NCI-H146 treated with DMSO at 0.1 percent for 48 hours (cell line): Measurements from ENCODE around the gene CHN2.

Experiments
- DNase-seq: peaks from one replicate; lab custom pipeline; 2025; ENCODE audit not compliant: unreplicated experiment; lab: John Stamatoyannopoulos, UW

CHN2 gene

DNA sequence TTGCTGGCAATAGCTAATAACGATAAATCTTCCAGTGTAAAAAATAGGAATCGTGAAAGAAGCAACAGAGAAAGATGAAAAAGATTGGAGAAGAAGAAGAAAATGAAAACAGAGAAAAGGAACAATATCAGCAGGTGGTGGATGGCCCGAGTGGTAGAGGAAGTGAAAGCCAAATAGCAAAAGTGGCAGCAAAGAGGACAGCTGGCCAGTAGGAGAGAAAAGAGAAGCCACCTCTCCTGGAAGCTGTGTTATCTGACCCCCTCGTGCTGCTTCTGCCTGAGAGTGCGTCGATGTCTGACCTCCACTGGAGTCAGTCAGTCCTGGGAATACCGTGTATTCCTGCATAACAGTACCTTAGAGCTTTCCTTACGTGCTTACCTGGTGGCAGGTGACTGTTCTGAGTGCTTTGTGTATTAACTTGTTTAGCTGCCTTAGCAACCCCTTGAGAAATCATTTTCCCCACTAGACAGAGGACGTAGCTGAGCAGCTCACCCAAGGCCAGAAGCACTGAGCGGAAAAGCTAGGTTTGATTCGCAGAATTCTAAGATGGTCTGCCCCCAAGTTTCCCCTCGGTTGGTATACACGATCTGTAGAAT is 88.3 kb downstream of the CHN2 start:
- DNase-seq, result peak; percentile 50

DNA sequence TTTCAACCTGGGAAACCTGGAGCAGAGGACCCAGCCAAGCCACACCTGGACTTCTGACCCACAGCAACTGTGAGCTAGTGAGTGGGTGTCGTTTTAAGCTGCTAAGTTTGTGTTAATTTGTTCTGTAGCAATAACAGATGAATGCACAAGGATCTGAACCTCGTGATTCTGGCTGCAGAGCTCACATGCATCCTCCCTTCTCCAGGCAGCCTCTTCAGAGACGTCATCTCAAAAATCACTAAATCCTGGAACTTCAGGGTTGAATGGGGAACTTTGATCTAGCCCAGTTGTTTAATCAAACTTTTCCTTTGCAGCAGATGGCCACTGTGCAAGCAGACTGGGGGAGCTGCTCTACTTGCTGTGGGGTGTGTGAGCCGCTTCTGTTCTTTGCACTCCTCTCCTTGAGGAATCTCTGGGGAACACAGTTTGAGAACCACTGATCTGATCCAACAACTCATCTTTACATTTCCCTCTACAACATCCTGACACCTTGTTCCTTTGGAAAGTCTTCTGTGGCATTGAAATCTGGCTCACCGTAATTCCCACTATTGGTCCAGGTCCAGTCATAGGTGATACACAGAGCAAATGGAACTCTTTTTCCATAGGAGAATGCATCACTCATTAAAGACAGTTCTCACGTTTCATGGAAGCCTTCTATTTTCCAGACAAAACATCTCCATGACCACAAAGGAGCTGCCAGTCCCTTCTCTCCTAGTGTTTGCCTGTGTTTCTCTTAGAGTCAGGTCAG is 90.3 kb downstream of the CHN2 start:
- no peak for DNase-seq

DNA sequence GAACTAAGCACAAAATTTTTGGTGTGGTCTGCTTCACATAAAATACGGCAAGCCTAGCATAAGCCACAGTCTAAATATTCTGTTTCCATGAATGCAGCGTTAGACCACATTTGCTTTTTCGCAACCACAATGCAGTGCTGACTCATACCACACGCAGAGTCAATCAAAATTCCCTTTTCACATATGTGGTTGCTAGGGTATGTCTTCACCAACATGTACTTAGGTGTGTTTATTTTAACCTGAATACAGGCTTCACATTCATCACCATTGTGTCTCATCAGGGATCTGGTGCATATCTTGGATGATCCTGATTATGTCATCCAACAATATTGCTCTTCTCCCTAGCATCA is 90.8 kb downstream of the CHN2 start:
- DNase-seq, result peak; percentile 54

DNA sequence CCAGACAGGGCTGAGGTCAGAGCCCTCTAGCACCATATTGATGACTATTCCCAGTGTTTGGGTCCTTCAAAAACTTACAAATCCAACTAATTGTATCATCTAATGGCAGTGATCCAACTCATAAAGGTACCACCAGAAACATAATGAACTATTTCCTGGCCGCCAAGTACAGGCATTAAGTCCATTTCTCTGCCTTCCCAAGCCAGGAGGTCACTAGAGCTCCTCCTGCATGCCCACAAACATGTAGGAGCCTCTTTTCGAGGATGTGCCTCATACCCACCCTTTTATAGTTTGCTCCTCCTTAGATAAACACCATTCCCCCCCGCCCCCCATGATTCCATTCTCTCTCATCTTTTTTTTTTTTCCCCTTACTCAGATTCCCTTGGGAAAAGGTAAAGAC is 91.3 kb downstream of the CHN2 start:
- no peak for DNase-seq

DNA sequence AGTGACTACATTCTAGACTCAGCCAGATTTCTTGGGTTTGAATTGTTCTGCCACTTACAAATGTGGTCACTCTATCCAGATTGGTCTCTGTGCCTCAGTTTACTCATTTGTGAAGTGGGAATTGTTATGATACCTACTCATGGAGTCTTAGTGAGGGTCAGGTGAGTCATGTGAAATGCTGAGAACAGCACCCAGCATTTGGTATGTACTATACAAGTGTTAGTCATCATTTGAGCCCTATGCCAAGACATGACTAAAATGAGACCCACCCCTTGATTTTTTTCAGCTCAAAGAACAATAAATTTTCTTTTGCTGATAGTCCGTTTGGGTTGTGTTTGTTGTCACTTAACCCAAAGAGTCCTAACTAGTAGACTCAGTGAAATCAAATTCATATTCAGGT is 92.8 kb downstream of the CHN2 start:
- DNase-seq, result no peak

DNA sequence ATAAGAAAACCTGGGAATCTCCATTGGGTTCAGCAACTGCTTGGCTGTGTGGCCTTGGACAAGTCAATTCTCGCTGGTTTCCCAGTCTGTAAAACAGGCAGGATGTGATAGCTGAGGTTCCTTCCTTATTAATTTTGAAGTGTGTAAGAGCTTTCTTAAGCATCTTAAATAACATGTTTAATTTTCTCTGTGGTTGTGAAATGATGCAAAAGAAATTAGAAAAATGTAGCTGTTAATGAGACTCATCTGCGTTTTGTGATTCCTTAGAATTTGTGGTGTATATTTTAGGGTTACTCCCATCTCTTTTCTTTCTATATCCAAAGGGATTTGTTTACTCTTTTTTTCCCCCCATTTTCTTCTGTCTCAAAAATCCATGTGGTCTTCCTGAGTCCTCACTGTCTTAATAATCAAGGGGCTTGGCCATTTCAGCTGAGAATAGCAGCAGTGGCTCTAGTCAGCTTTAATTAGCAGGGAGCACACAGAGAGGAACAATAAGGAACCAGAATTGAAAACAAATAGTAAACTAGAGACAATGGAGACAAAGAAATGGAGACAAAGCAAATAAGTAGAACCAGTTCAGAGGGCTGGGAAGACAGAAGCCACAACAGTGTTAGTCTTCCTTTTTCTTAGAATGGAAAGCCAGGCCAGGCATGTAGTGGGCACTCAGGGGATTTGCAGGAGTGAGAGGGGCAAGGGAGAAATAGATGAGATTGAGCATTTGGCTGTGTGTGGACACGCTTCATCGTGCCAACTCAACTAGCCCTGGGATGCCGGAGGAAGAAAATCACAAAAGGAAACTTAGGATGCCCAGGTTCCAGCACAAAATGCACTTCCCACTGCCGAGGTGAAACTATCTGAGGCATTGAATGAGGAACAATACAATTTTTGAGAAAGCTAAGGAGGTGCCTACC is 93.9 kb downstream of the CHN2 start:
- DNase-seq, result peak; percentile 89

DNA sequence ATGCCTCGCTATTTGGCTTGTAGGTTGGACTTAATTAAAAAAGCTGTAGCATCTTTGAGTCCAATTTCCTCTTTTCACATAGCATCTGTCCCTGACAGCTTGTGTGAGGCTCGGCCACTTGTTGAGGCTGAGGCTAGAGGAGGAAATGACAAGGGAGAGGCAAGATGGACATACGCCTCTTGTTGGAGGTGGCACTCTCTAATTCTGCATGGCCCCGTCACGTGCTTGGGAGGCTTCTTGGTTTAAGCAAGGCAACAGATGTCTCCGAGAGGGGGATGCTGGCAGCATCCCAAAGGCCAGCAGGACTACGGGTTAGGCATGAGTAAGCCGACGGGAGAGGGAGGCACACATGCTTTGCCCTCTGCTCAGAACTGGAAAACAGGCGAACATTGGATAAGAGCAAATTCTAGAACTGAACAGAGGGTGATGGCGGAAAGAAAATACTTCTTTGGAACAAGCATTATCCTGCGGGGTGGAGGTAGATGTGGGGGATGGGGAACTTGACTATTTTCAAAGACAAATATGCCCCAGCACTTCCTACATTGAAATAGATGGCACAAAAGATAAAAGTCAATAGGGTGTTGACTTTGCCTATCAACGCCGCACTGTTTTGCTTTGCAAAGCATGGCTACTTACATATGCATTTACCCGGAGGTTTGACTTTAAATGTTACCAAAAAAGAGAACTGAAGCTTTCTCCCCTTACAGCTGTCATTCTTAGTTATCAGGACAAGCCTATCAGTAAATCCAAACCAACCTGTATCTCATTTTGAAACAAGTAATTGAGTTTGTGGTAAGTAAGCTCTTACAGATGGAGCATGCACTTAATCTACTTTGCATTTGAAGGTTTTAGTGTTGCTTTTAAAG is 94.8 kb downstream of the CHN2 start:
- peak; percentile 53 for DNase-seq

DNA sequence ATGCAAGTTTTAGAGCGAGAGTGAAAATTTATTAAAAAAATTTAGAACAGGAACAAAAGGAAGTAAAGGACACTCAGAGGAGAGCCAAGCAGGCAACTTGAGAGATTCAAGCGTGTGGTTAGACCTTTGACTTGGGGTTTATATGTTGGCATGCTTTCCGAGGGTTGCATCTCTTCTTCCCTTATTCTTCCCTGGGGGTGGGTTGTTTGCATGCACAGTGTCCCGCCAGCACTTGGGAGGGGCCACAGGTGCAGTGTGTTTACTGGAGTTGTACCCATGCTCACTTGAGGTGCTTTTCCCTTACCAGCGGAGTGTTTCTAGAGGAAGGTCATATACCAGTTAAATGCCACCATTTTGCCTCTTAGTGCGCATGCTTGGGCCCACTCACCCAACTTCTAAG is 96.3 kb downstream of the CHN2 start:
- no peak for DNase-seq

DNA sequence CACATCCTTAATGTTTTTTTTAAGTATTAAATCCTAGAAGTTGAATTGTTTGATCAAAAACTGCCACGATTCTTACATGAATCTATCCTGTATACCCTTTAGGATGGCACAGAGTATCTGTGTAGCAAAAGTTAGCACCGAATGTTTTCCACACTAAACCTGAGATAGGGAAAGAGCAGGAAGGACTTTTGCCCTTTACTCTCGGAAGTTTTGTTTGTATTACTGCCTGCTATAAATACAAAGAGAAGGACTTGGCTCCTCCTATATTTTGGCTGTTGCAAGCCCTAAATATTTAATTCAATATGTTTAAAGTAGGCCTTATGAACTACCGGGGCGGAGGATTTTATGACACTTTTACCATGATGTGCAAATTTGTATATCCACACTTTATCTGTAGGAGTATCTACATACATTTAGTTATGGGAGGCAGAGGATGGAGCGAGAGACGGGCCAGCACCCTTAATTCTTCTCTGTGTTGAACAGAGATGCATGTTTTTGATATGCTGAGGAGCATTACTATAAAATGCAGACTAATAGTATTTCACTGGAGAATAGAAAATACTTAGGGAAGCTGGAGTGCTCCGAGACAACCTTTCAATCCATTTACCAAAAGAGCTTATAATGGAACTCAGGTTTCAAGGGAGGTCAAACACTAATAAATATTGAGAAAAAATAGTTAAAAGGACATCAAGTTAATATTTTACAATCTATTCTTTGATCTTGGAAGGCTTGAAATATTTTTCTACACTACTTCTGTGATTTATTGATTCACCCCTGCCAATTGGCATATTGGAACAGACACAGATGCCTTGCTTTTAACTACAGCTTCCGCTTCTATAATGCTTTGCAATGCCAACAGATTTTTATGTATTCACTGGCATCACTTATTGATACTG is 97.4 kb downstream of the CHN2 start:
- DNase-seq, result no peak

DNA sequence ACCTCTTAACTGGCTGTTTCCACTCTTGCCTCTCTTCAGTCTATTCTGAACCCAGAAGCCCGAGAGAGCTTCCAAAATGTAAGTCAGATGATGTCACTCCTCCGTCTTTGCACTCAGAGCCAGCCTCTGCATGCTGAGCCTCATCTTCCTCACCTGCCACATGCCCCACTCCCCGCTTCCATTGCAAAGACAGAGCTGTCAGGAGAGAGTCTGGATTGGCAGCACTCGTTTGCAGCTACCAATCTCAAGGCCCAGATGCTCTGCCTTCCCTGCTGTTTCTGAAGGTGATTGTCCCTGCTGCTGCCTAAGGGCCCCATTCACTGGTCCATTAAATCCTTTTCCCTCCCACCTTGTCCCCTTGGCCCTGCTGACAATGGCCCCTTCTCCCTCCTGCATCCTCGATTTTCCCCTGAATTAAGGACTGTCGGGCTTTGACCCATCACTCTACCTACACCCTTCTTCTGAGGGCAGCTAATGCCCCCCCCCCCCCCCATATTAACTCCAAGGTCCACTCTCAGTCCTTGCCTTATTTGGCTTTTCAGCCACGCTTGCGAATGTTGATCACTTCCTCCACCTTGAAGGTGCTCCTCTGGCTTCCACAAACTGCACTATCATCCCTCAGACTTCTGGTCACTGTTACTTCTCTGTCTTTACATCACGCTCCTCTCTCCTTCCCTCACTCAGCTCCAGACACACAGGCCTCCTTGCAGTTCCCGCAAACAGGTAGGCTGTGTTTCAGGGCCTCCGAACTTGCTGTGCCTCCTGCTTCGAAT is 98.5 kb downstream of the CHN2 start:
- peak; percentile 33 for DNase-seq

DNA sequence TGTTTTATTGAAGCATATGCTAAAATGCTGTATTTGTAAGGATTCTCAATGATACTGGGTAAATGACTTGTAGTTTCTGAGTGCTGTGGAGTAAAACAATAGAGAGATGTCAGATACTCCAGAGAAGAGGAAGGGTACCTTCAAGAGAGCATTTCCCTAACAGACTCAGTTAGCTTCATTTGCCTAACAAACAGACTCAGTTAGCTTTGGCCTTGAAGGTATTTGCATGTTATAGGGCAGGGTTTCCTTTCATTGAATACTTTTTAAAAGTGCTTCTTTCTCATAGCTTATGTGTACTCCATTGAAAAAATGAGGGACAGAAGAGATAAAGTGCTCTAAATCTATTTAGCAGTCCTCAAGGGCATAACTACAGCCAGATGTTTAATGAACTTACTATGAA is 101.8 kb downstream of the CHN2 start:
- DNase-seq, result no peak

DNA sequence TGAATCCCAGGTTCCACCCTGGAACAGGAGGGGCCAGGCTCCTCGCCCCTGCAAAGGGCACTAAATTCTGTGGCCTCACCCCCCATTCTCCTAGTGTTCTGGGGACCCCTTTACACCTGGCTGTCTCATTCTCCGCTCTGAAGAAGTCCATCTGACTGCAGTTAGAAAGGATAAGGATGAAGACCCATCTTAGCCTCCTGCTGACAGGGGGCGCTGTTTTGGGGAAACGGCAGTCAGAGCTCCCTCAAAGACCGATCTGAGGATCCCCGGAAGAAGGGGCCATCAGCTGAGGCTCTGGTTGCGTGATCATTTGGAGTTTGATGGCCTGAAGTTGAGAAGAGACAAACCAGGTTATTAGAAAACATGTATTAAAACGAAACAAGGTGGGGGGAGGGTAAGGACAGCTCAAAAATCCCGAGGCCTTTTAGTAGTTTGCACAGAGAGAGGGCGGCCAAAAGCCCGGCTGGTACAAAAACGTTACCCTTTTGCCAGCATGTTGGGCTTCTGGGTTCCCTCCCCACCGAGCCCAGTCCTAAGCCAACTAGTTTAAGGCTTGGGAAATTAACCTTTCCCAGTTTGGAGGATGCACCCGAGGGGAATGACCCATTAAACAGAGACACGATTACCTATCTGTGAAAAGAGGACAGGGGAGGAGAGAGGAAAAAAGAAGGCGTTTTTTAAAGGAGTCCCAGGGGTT is 102.8 kb downstream of the CHN2 start:
- DNase-seq, result no peak

DNA sequence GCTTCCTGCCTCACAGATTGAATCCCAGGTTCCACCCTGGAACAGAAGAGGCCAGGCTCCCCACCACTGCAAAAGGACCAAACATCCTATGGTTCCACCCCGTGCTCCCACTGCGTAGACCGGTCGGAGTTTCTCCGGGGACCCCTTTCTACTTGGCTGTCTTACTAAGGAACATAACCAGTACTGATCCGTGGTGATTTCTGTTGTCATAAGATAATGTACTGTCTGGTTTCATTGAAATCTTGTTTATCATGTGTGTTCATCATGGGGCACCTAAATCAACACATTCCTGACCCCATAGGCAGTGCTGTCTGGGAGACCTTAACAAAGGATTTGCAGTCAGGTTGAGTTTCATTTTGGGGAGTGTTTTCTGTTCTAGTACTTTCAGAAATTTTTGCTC is 104.5 kb downstream of the CHN2 start:
- peak; percentile 28 for DNase-seq

DNA sequence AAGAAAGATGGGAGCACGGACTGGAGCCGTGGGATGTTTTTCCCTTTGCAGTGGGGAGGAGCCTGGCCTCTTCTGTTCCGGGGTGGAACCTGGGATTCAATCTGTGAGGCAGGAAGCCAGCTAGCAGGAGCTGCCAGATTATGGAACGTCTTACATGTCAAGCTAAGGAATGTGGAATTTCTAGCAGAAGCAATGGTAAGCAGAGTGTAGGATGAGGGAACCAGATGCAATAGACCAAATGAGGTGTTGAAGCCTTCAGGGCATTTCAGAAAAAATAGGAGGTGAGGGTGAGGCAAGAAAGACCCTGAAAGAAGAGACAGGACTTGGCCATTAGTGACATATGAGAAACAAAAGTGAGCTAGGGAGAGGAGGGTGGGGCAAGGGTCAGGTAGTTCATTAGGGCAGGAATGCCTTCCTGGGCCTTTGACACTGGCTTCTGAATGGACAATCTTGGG is 105.5 kb downstream of the CHN2 start:
- no peak for DNase-seq

DNA sequence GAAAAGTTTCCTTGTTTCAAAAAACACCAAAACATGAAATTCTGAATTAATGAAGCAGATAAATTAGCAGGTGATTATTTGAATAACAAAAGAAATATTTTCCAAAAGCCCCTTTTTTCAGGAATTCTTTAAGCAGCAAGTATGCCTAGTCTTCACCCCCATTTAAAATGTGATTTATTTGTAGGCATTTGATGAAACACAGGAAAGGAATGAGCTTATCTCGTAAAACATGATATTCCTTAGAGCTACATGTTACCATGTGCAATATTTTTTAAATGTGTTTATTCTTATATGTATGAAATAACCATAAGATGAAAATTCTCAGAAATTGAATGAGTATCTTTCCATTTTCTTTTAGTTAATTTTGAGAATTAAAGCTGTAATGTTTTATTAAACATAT is 106.1 kb downstream of the CHN2 start:
- no peak for DNase-seq

DNA sequence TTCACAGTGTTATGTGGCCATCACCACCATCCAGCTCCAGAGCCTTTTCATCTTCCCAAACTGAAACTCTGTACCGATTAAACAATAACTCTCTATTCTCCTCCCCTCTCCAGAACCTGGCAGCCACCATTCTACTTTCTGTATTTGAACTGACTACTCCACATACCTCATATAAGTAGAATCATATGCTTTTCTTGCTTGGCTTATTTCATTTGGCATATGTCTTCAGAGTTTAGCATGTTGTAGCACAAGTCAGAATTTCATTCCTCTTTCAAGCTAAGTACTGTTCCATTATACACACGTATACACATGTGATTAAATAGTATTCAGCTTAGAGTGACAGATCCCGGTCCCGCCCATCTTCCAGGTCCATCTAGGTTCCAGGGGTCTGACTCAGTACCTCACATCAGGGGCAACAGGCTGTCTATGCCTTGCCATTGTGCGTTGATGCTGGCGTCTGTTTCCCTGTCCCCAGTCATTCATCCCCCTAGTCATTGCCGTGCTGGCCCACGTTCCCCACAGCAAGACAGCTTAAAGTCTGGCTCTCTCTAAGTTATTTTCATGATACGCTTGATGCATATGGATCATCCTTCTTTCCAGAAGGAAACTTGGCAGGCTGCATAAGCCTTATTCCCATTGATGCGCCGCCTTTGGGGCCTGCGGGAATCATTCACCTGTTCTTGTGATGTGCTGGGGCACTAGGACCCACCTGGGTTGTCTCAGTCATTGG is 108.3 kb downstream of the CHN2 start:
- DNase-seq, result no peak

DNA sequence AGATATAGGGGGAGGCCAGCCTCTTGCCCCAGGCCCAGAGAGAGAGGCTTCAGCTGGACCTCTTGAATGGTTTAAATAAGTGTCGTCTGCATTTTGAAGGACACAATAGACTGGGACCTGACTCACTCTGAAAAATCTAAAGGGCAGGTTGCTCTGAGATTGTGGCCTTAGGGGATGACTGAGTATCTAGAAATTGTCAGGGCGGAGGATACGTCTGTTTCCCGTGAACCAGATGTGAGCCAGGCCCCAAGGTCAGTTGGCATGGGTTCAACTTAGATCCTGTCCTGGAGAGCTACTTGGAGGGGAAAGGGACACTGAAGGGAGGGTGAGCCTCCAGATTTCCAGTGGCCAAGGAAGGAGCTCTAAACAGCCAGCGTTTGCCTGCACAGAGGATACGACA is 110.2 kb downstream of the CHN2 start:
- DNase-seq, result no peak
